IPS-18c (cell line): ENCODE measurements around the gene GRM8.

Experiments used
- H3K4me3 ChIP-seq: 2 replicates; pipeline ENCODE4 v1.7.0; 2013; ENCODE audit warnings: low read depth, mild to moderate bottlenecking, low read length, moderate library complexity; ENCODE audit not compliant: insufficient read depth
- H3K9me3 ChIP-seq: one replicate; pipeline ENCODE4 v1.6.1; 2013; ENCODE audit warnings: mild to moderate bottlenecking, low read length, moderate library complexity; ENCODE audit not compliant: control insufficient read depth, insufficient read depth

The GRM8 gene

DNA sequence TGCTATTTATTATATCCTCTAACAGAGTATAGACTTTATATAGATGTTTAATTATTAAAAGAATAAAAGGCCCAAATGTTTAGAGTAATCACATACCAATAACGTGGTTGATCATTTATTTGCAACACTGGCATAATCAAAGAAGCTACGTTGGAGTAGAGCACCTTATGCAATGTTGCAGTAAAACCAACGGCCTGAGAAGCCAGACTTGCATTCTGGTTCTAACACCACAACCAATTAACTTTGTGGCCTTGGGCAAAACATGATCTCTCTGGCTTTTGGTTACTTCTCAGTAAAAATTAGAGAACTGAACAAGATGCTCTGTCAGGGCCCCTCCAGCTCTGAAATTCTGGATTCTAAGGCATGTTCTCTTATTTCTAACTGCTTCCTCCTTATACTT lies 476.2 kb downstream of the GRM8 start:
- Histone ChIP-seq H3K4me3 (no peak overlapping the region), H3K9me3 (no peaks in the 10 kb centered on the region)

DNA sequence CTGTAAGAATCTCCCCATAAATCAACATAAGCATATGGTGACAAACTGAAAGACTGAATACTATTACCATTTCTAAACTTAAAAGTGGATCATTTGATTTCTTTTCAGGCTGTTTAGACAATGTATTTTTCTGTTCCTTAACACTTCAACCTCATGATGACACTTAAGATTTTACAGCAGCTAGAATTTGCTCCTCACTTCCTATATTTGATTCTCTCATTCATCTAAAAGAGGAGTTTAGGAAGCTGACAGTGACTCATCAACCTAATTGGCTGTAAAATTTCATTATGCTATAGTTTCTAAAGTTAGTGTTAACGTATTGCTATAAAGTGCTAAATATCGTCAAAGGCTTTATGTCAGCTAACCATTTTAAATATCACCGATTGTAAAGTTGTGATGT lies 478.7 kb downstream of the GRM8 start:
- no peak overlapping the region for H3K4me3 ChIP-seq

GRCh38 chr7:126768836-126769235 lies 483.9 kb downstream of the GRM8 start:
- Histone ChIP-seq H3K9me3 (no peaks in the 10 kb centered on the region), H3K4me3 (no peak overlapping the region)

More for the DNA sequence above, 478.7 kb downstream of the GRM8 start:
- H3K9me3 ChIP-seq = no peaks in the 10 kb centered on the region

DNA sequence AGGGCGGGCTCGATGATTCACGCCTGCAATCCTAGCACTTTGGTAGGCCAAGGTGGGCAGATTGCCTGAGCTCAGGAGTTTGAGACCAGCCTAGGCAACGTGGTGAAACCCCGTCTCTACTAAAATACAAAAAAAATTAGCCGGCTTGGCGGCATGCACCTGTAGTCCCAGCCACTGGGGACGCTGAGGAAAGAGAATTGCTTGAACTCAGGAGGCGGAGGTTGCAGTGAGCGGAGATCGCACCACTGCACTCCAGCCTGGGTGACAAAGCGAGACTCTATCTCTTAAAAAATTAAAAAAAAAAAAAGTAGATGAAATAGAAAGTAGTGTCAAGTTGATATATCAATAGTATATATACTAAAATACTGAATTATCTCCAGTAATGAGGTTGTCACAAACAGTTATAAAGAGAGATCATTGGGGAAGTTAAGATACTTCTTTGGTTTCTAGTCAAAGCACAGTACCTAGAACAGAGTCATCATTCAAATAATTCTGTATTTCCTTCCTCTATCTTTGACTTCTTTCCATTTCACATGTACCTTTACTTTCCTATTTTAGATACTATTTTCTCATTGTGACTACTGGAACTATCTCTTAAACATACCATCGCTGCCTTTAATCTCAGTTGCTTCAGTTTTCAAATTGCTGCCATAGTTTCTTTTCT lies 491.7 kb downstream of the GRM8 start:
- Histone ChIP-seq H3K9me3 (no peaks in the 10 kb centered on the region), H3K4me3 (no peak overlapping the region)

- Histone ChIP-seq H3K4me3 (no peak overlapping the region), H3K9me3 (no peaks in the 10 kb centered on the region)
Measured at GRCh38 chr7:126755381-126755780, 497.4 kb downstream of the GRM8 start.

DNA sequence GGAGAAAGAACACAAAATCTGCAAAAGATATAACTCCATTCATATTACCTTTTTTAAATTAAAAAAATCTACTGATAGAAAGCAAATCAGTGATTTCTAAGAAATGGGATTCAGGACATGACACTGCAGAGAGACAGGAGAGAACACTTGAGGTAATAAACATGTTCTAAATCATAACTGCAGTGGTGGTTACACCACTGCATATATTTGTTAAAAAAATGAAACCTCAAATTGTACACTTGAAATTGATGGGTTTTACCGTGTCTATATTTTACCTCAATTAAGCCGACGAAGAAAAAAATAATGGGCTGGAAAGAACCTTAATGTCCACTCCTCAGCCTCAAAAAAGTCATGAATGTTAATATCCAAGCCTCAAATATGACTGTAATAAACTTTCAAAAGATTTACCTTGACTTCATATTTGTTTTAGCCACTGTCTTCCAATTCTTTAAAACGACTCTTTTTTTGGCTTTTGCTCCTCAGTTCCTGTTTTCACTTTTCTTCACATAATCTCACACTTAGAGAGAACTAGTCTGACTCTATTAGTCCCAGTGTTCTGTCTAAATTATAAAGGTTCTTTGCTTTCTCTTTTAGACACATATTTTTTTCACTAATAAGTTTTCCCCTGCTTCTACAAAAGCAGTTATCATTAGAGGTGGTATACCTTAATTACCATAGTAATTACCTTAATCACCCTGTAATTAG lies 502.4 kb downstream of the GRM8 start:
- H3K9me3 ChIP-seq = no peaks in the 10 kb centered on the region
- no peak overlapping the region for H3K4me3 ChIP-seq

GRCh38 chr7:126728967-126729366 lies 523.8 kb downstream of the GRM8 start:
- no peaks in the 10 kb centered on the region for H3K9me3 ChIP-seq
- no peak overlapping the region for H3K4me3 ChIP-seq

- Histone ChIP-seq H3K4me3 (no peak overlapping the region), H3K9me3 (no peaks in the 10 kb centered on the region)
Measured at GRCh38 chr7:126727930-126728391, 524.8 kb downstream of the GRM8 start.

DNA sequence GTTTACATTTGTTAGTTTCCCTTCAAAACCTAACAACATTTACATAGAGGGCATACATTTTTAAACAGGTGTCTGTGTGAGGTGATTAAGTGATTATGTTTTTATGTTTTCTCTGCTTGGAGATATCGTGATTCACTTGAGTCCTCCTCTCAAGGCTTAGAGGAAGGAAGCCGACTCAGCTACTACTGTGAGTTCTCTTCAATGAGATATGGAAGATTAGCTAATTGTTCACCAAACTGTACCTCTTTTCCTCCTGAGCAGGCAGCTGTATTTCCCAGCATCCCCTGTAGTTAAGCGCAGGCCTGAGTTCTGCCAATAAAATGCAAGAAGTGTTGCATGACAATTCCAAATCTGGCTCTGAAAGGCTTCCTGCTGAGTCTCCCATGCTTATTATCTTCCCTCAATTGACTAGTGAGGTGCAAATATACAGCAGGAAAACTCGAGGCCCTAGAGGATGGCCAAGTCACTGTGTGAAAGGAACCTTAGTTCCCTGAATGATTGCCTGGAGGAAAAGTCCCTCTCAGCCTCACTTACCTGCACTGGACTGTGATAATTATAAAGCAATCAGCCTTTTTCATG lies 528.7 kb downstream of the GRM8 start:
- no peak overlapping the region for H3K4me3 ChIP-seq
- no peaks in the 10 kb centered on the region for H3K9me3 ChIP-seq

- Histone ChIP-seq H3K4me3 (no peak overlapping the region), H3K9me3 (no peaks in the 10 kb centered on the region)
Measured at GRCh38 chr7:126720232-126720631, 532.5 kb downstream of the GRM8 start.

- no peak overlapping the region for H3K4me3 ChIP-seq
- no peaks in the 10 kb centered on the region for H3K9me3 ChIP-seq
Measured at GRCh38 chr7:126718419-126718818, 534.3 kb downstream of the GRM8 start.

DNA sequence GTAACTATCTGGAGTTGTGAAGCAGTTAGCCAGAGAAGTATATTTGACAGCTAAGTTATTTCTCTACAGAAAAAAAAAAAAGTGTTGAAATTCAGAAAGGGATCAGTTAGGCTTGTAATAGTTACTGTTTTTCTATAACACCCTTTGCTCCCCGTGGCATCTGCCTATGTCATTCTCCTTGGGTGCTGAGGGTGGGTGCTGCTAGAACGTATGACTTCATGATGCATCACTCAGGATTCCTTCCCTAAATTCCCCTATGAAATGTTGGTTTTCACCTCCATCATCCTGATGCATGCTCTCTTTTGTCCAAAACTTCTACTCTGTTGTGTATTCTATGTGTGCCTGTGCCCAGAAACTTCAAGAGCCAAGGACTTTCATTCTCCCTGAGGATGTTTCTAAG lies 536.4 kb downstream of the GRM8 start:
- Histone ChIP-seq H3K9me3 (no peaks in the 10 kb centered on the region), H3K4me3 (no peak overlapping the region)

DNA sequence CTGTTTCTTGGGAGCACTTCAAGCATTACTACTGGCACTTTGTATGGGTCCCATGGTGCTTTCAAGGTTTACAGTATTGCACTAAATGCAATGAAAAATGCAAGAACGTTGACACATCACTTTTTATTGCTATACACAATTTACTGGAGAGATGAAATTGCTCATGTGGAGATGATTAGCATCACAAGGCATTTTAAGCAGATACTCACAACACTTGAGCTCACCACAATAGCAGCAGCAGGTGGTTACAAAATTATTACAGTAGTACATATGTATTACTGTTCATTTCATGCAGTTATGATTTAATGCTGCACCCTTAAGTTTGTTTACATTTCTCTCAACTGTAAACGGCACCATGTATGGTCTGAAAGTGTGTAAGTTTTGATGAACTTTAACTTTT lies 537.7 kb downstream of the GRM8 start:
- H3K4me3 ChIP-seq = no peak overlapping the region
- H3K9me3 ChIP-seq = no peaks in the 10 kb centered on the region

GRCh38 chr7:126702242-126703016 lies 550.3 kb downstream of the GRM8 start:
- Histone ChIP-seq H3K9me3 (no peaks in the 10 kb centered on the region), H3K4me3 (no peak overlapping the region)

- Histone ChIP-seq H3K9me3 (no peaks in the 10 kb centered on the region), H3K4me3 (no peak overlapping the region)
Measured at GRCh38 chr7:126700807-126701604, 551.7 kb downstream of the GRM8 start.

DNA sequence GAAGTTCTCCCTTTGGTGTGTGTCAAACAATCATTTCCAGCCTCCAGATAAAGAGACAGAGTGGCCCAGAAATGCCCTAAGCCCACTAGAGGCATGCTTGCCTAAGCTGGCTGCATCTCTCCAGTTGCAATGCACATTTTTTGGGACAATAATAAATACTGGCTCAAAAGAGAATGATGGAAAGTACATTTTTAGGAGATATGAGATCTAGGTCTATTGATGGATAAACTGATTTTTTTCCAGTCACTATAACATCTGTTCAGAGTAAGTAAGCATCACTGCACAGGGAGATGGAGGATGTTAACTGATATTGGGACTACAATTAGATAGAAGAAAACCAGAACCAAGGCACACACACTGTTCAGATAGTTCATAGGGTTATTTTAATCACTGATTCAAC lies 553.0 kb downstream of the GRM8 start:
- no peak overlapping the region for H3K4me3 ChIP-seq
- H3K9me3 ChIP-seq = no peaks in the 10 kb centered on the region

- Histone ChIP-seq H3K9me3 (no peaks in the 10 kb centered on the region), H3K4me3 (no peak overlapping the region)
Measured at GRCh38 chr7:126698909-126699308, 553.8 kb downstream of the GRM8 start.
